ENCODE measurements around the gene SSU72.
"Not testable (repeated sequence)": the region's sequence is repeated elsewhere in the genome, so short reads cannot be mapped to it uniquely, and the experiment has no call there.

Gene SSU72

DNA sequence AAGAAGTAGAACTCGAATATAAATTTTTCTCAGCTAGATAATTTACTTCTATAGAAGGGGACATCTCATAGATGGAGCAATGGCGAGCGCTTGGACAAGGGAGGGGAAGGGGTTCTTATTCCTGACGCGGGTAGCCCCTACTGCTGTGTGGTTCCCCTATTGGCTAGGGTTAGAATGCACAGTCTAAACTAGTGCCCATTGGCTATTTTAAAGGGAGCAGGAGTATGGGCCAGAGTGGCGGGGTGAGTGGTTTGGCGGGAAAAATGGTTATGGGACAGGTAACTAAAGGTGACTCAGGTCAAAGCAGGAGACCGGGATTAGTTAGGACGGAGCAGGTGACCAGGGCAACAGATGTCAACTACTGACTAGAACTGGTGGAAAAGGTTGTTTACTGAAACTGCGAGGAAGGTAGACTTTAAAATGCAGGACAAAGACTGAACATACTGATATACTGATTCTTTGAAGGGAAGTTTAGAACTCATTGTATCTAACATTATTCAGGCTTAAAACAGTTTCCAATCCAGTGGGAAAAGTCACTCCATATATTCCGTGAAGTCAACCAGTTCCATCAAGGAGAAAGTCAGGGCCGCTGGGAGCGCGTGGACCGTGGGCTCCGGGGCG is 63.6 kb downstream of the SSU72 start:
- in situ Hi-C loops (cut with MboI; ENCODE audit: low sequenced_read_pairs), result no loop called here

DNA sequence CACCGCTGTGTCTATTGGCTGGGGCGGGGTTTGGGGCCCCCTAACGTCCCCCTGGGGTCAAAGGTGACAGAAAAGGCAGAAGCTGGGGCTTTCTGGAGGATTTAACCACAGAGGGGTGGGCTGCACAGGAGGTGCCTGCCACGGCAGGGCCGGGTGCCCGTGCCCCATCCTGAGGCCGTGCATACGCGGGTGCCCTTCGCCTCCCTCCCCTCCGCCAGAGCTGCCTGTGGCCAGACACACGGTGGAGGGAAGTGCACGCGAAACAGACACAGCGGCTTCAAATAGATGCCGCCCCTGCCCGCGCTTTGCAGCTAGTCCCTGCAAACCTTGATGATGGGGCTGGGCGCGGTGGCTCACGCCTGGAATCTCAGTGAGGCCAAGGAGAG is 65.2 kb downstream of the SSU72 start:
- in situ Hi-C loops (cut with MboI; ENCODE audit: low sequenced_read_pairs), result not testable (repeated sequence)

DNA sequence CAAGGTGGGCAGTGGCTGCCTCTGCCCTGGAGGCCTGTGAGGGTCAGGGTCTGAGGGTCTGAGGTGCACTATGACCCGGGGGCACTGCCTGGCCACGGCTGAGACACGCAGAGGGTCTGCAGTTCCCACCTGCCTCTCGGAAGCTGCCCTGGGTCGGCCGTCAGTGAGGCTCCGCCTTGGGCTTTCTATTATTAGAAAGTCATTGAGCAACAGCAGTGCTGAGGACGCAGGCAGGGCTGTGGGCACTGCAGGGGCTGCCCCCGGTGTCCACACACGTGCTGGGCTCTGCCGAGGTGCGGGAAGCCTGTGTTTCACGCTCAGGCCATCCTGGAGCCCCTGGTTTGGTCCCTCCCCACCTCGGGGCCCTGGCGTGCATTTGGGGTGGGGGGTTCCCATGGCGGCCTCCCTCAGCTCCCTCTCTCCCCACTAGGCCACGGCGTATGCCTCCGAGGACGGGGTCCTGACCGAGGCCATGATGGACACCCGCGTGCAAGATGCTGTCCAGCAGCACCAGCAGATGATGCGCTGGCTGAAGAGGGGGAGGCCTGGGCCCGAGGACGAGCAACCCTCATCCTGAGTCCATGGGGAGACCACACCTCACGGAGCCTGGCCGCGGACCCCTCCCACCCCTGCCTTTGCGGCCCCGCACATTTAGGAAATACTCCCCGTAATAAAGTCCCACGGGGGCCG is 65.7 kb downstream of the SSU72 start:
- in situ Hi-C loops (cut with MboI; ENCODE audit: low sequenced_read_pairs), result not testable (repeated sequence)

DNA sequence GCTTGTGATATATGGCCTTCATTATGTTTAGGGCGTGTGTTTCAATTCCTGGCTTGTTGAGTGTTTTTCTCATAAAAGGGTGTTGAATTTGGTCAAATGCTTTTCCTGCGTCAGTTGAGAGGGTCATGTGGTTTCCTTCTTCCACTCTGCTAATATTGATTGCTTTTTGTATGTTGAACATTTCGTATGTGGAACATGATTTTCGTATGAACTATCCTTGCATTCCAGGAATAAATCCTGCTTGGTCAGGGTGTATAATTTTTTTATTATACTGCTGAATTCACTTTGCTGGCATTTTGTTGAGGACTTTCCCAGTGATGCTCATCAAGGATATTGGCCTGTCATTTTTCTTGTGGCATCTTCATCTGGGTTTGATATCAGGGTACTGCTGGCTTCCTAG is 67.4 kb downstream of the SSU72 start:
- in situ Hi-C loops (cut with MboI; ENCODE audit: low sequenced_read_pairs), result no loop called here

DNA sequence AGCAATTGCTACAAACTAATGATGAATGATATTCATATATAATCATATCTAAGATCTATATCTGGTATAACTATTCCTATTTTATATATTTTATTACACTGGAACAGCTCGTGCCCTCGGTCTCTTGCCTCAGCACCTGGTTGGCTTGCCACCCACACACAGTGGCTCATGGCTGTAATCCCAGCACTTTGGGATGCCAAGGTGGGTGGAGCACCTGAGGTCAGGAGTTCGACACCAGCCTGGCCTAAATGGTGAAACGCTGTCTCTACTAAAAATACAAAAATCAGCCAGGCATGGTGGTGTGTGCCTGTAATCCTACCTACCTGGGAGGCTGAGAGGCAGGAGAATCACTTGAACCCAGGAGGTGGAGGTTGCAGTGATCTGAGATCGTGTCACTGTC is 68.9 kb downstream of the SSU72 start:
- in situ Hi-C loops (cut with MboI; ENCODE audit: low sequenced_read_pairs), result not testable (repeated sequence)

DNA sequence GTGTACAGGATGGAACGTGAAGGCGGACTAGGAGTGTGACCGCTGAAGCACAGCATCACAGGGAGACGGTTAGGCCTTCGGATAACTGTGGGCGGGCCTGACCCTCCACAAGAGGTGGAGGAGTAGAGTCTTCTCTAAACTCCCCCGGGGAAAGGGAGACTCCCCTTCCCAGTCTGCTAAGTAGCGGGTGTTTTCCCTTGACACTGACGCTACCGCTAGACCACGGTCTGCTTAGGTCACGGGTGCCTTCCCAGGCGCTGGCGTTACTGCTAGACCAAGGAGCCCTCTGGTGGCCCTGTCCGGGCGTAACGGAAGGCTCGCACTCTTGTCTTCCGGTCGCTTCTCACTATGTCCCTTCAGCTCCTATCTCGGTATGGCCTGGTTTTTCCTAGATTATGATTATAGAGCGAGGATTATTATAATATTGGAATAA is 69.3 kb downstream of the SSU72 start:
- in situ Hi-C loops (cut with MboI; ENCODE audit: low sequenced_read_pairs), result not testable (repeated sequence)

DNA sequence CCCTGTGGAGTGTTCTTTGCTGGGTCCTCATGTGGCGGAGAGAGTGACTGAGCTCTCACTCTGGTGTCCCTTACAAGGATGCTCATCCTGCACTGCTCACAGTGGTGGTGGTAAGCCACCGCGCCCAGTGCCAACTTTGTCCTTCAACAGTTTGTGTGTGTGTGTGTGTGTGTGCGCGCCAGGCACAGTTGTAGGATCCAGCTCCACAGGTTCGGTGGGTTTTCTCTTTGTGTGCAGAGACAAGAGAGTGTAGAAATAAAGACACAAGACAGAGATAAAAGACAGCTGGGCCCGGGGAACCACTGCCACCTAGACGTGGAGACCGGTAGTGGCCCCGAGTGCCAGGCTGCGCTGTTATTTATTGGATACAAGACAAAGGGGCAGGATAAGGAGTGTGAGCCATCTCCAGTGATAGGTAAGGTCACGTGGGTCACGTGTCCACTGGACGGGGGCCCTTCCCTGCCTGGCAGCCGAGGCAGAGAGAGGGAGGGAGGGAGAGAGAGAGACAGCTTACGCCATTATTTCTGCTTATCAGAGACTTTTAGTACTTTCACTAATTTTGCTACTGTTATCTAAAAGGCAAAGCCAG is 69.8 kb downstream of the SSU72 start:
- in situ Hi-C loops (cut with MboI; ENCODE audit: low sequenced_read_pairs), result not testable (repeated sequence)

DNA sequence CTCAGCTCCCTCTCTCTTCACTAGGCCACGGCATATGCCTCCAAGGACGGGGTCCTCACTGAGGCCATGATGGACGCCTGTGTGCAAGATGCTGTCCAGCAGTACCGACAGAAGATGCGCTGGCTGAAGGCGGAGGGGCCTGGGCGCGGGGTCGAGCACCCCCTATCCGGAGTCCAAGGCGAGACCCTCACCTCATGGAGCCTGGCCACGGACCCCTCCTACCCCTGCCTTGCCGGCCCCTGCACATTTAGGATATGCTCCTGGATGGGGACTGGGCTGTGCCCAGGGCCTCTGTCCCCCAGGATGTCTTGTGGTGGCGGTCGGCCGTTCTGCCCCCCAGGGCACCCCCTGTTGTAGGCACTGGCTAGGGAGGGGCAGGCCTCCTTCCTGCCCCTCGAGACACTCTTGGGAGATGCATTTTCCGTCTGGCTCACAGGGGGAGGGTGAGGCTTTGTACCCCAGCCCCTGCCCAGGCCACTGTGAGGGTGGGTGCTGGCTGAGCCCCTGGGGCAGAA is 79.1 kb downstream of the SSU72 start:
- in situ Hi-C loops (cut with MboI; ENCODE audit: low sequenced_read_pairs), result not testable (repeated sequence)

DNA sequence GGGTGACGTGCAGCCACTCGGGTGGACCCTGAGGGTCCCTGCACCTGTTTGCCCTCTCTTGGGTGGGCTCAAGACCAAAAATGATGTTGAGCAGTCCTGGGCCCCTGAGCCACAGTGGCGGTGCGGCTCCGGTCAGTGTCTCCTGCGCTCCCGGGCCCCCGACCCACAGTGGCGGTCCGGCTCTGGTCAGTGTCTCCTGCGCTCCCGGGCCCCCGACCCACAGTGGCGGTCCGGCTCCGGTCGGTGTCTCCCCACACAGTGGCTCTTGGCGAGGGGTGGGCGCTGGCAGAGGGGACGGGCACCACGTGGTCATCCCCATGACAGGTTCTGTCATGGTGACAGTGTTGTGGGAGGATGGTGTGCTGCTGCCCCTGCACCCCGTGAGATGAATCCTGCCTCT is 80.4 kb downstream of the SSU72 start:
- in situ Hi-C loops (cut with MboI; ENCODE audit: low sequenced_read_pairs), result not testable (repeated sequence)
